ENCODE data around the gene EPHB1.

The EPHB1 gene

DNA sequence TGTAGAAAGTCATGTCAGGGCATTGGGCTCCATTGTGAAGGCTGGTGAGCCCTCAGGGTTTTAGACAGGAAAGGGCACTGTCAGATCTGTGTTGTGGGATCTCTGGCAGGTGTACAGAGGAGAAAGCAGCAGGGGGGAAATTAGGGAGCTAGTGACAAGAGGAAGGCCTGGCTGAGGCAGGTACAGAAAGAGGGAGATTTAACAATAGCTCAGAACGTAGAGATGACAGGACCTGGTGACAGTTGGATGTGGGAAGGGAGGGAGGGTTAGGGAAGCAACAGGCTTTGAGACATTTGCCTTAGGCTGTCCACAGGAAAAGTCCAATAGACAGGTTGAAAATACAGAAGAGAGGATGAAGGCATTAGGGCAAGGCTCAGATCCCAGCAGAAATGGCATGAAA, 288.1 kb downstream of the EPHB1 start:
- H3K9me3 Mint-ChIP-seq: no peaks in the 10 kb centered on the region
- no peaks in the 10 kb centered on the region for H3K36me3 Mint-ChIP-seq (ENCODE audit: low read depth)
- no peak for TF ChIP-seq CTCF (IDR thresholded peaks at IDR 0.05; ENCODE audit: unreplicated experiment in 3 of 3)
- no peaks in the 10 kb centered on the region for H3K4me1 Mint-ChIP-seq
- no peak overlapping the region for H3K4me3 Mint-ChIP-seq
- peaks cover 4% of the 10 kb centered on the region for H3K27me3 Mint-ChIP-seq (ENCODE audit: low read depth)
- no peak overlapping the region for H3K27ac Mint-ChIP-seq

- no peaks in the 10 kb centered on the region for H3K9me3 Mint-ChIP-seq
- H3K4me1 Mint-ChIP-seq: no peaks in the 10 kb centered on the region
- H3K36me3 Mint-ChIP-seq (ENCODE audit: low read depth): no peaks in the 10 kb centered on the region
- no peak overlapping the region for H3K4me3 Mint-ChIP-seq
- no peak for TF ChIP-seq CTCF (IDR thresholded peaks at IDR 0.05; ENCODE audit: unreplicated experiment in 3 of 3)
- no peak overlapping the region for H3K27ac Mint-ChIP-seq
- H3K27me3 Mint-ChIP-seq (ENCODE audit: low read depth): peaks cover 4% of the 10 kb centered on the region
Observed at GRCh38 chr3:135083756-135084155, 288.7 kb downstream of the EPHB1 start.

GRCh38 chr3:135084405-135084804, 289.3 kb downstream of the EPHB1 start:
- H3K27me3 Mint-ChIP-seq (ENCODE audit: low read depth): peaks cover 4% of the 10 kb centered on the region
- no peaks in the 10 kb centered on the region for H3K36me3 Mint-ChIP-seq (ENCODE audit: low read depth)
- no peaks in the 10 kb centered on the region for H3K4me1 Mint-ChIP-seq
- H3K27ac Mint-ChIP-seq: no peak overlapping the region
- no peak overlapping the region for H3K4me3 Mint-ChIP-seq
- no peaks in the 10 kb centered on the region for H3K9me3 Mint-ChIP-seq
- no peak for TF ChIP-seq CTCF (IDR thresholded peaks at IDR 0.05; ENCODE audit: unreplicated experiment in 3 of 3)

GRCh38 chr3:135084976-135085375, 289.9 kb downstream of the EPHB1 start:
- Mint-ChIP-seq H3K4me3 (no peak overlapping the region), H3K9me3 (no peaks in the 10 kb centered on the region), H3K36me3 (ENCODE audit: low read depth) (no peaks in the 10 kb centered on the region), H3K27ac (no peak overlapping the region), H3K27me3 (ENCODE audit: low read depth) (peaks cover 4% of the 10 kb centered on the region), H3K4me1 (no peaks in the 10 kb centered on the region)
- no peak for TF ChIP-seq CTCF (IDR thresholded peaks at IDR 0.05; ENCODE audit: unreplicated experiment in 3 of 3)

GRCh38 chr3:135085652-135086436, 290.8 kb downstream of the EPHB1 start:
- Mint-ChIP-seq H3K27ac (no peak overlapping the region), H3K4me3 (no peak overlapping the region), H3K4me1 (no peaks in the 10 kb centered on the region), H3K9me3 (no peaks in the 10 kb centered on the region), H3K36me3 (ENCODE audit: low read depth) (no peaks in the 10 kb centered on the region), H3K27me3 (ENCODE audit: low read depth) (peaks cover 5% of the 10 kb centered on the region)
- TF ChIP-seq CTCF (IDR thresholded peaks at IDR 0.05; ENCODE audit: unreplicated experiment in 3 of 3): no peak

DNA sequence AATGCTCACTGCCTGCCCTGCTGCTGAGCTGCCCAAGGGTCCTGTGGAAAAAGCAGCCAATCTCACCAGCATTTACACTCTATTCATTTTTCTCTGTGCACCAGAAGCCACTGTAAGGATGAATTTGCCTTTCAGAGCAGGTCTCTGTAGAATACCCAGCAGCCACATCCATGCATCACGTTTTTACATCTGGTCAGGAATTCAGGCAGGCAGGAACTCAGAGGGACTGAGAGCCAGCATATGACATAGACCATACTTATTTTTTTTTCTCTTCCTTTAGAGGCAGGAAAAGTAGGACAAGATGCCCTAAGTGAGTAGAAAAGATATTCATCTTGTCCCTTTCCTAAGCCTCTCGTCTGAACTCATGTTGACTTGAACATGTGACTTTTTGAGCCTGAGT, 292.7 kb downstream of the EPHB1 start:
- Mint-ChIP-seq H3K4me1 (no peaks in the 10 kb centered on the region), H3K9me3 (no peaks in the 10 kb centered on the region), H3K36me3 (ENCODE audit: low read depth) (no peaks in the 10 kb centered on the region), H3K27ac (no peak overlapping the region), H3K4me3 (no peak overlapping the region), H3K27me3 (ENCODE audit: low read depth) (peaks cover 16% of the 10 kb centered on the region)
- no peak for TF ChIP-seq CTCF (IDR thresholded peaks at IDR 0.05; ENCODE audit: unreplicated experiment in 3 of 3)
